DND-41 (cell line): ENCODE measurements around the gene ZCCHC24.
"Not testable (repeated sequence)": the region's sequence is repeated elsewhere in the genome, so short reads cannot be mapped to it uniquely, and the experiment has no call there.

ENCODE experiments used
- ATAC-seq: fragments of 200-7000 bp; cut with Tn5 transposase; 3 replicates; pipeline ENCODE4 v1.9.1; 2021; ENCODE audit warnings: low read depth; ENCODE audit not compliant: insufficient read depth
- DNase-seq: peaks from one replicate; pipeline ENCODE4 v3.0.0-alpha.2; 2020
- H2AFZ ChIP-seq: 2 replicates; pipeline ENCODE4 v1.6.0; 2012; ENCODE audit warnings: low read depth, low read length
- H3K27ac ChIP-seq: 2 replicates; pipeline ENCODE4 v1.5.1; 2012; ENCODE audit warnings: low read length, inconsistent platforms
- H3K27me3 ChIP-seq: fragments of 200-600 bp; sonication (generic); 2 replicates; pipeline ENCODE4 v1.6.0; 2012; ENCODE audit warnings: low read length, mild to moderate bottlenecking, inconsistent platforms; ENCODE audit not compliant: insufficient read depth, poor library complexity
- H3K36me3 ChIP-seq: 2 replicates; pipeline ENCODE4 v1.5.1; 2012; ENCODE audit warnings: low read length, inconsistent platforms; ENCODE audit not compliant: insufficient read depth
- H3K4me1 ChIP-seq: 2 replicates; pipeline ENCODE4 v1.5.1; 2012; ENCODE audit warnings: mild to moderate bottlenecking, low read length; ENCODE audit not compliant: insufficient read depth
- H3K4me2 ChIP-seq: 2 replicates; pipeline ENCODE4 v1.6.0; 2012; ENCODE audit warnings: mild to moderate bottlenecking, moderate library complexity, low read length, inconsistent platforms; ENCODE audit not compliant: insufficient read depth
- H3K4me3 ChIP-seq, 2 experiments: fragments of 200-600 bp in 1 of 2; shearing (Covaris generic) in 1 of 2; 2 replicates each; pipeline ENCODE4 v1.5.1; 2012 to 2016; ENCODE audit warnings: inconsistent platforms in 2 of 2, low read length in 2 of 2, mild to moderate bottlenecking in 2 of 2, low read depth in 1 of 2, moderate library complexity in 1 of 2
- H3K79me2 ChIP-seq: 2 replicates; pipeline ENCODE4 v1.6.0; 2012; ENCODE audit warnings: low read length, inconsistent platforms; ENCODE audit not compliant: insufficient read depth
- H3K9ac ChIP-seq: 2 replicates; pipeline ENCODE4 v1.6.0; 2012; ENCODE audit warnings: low read depth, mild to moderate bottlenecking, inconsistent platforms, low read length, moderate library complexity
- H3K9me3 ChIP-seq: 2 replicates; pipeline ENCODE4 v1.5.1; 2012; ENCODE audit warnings: low read length, moderate library complexity, mild to moderate bottlenecking, inconsistent platforms; ENCODE audit not compliant: insufficient read depth, severe bottlenecking
- H4K20me1 ChIP-seq: 2 replicates; pipeline ENCODE4 v1.6.0; 2012; ENCODE audit warnings: low read length; ENCODE audit not compliant: insufficient read depth
- EZH2 ChIP-seq: IDR thresholded peaks from 3 replicates; pipeline ENCODE4 v1.6.1; 2012; ENCODE audit warnings: borderline replicate concordance, low read depth, mild to moderate bottlenecking, moderate library complexity, low read length, inconsistent platforms; ENCODE audit not compliant: severe bottlenecking
- TF ChIP-seq, protein P1 (sequence below): IDR thresholded peaks from 2 replicates; pipeline ENCODE4 v1.5.1; 2012; ENCODE audit warnings: borderline replicate concordance, low read length, moderate library complexity, mild to moderate bottlenecking; ENCODE audit not compliant: poor library complexity, severe bottlenecking; ENCODE audit errors: extremely low read depth

The ZCCHC24 gene

DNA sequence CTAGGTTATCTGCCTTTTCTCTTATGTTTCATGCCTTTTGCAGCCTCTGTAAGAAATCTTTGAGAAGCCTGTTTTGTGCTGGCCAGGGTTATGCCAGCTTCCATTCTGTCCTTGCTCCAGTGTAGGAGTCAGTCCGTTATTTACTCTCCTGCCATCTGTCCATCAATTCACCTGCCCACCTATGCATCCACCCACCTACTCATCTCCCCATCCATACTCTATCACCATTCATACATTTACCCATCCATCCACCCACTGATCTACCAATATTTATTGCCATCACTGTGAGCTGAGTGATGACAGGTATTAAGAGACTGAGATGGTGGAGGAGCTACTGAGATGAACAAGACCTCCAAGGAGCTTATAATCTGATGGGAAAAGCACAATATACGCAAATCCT, 110.9 kb downstream of the ZCCHC24 start:
- H3K79me2 ChIP-seq: no peaks in the 10 kb centered on the region
- H2AFZ ChIP-seq: no peak overlapping the region
- peaks cover 13% of the 10 kb centered on the region for H4K20me1 ChIP-seq
- H3K36me3 ChIP-seq: no peaks in the 10 kb centered on the region
- no peak overlapping the region for H3K4me3 ChIP-seq
- TF ChIP-seq, protein P1, sequence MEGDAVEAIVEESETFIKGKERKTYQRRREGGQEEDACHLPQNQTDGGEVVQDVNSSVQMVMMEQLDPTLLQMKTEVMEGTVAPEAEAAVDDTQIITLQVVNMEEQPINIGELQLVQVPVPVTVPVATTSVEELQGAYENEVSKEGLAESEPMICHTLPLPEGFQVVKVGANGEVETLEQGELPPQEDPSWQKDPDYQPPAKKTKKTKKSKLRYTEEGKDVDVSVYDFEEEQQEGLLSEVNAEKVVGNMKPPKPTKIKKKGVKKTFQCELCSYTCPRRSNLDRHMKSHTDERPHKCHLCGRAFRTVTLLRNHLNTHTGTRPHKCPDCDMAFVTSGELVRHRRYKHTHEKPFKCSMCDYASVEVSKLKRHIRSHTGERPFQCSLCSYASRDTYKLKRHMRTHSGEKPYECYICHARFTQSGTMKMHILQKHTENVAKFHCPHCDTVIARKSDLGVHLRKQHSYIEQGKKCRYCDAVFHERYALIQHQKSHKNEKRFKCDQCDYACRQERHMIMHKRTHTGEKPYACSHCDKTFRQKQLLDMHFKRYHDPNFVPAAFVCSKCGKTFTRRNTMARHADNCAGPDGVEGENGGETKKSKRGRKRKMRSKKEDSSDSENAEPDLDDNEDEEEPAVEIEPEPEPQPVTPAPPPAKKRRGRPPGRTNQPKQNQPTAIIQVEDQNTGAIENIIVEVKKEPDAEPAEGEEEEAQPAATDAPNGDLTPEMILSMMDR: no peak
- no peak for TF ChIP-seq EZH2
- no peak for DNase-seq
- H3K4me2 ChIP-seq: no peak overlapping the region
- ATAC-seq: no peak
- no peaks in the 10 kb centered on the region for H3K9me3 ChIP-seq
- H3K9ac ChIP-seq: no peak overlapping the region
- peaks cover 7% of the 10 kb centered on the region; the same call in 1 of the 2 replicates for H3K4me1 ChIP-seq
- H3K27ac ChIP-seq: no peak overlapping the region
- peaks cover 7% of the 10 kb centered on the region for H3K27me3 ChIP-seq

- Histone ChIP-seq H3K4me2 (no peak overlapping the region), H3K4me3 (no peak overlapping the region), H3K79me2 (no peaks in the 10 kb centered on the region), H2AFZ (no peak overlapping the region), H3K27ac (no peak overlapping the region), H3K9me3 (no peaks in the 10 kb centered on the region), H4K20me1 (peaks cover 20% of the 10 kb centered on the region), H3K36me3 (no peaks in the 10 kb centered on the region), H3K27me3 (peaks cover 7% of the 10 kb centered on the region), H3K4me1 (peaks cover 7% of the 10 kb centered on the region; the same call in 1 of the 2 replicates), H3K9ac (no peak overlapping the region)
- ATAC-seq (no peak), DNase-seq (no peak)
- TF ChIP-seq, protein P1: no peak
- TF ChIP-seq EZH2: no peak
These were observed 111.9 kb downstream of the ZCCHC24 start for GRCh38 chr10:79333513-79333912.

- not testable (repeated sequence) for H3K4me1 ChIP-seq, H3K36me3 ChIP-seq, ATAC-seq, H3K4me3 ChIP-seq, H3K79me2 ChIP-seq, H3K27me3 ChIP-seq, H3K9ac ChIP-seq, DNase-seq, H3K9me3 ChIP-seq, H3K4me2 ChIP-seq, H2AFZ ChIP-seq, H3K27ac ChIP-seq
- peaks cover 20% of the 10 kb centered on the region for H4K20me1 ChIP-seq
These were observed 112.7 kb downstream of the ZCCHC24 start for GRCh38 chr10:79332610-79333315.
